Neural cell (in vitro differentiated cells): ENCODE results near the gene MAGI1. TPM values are rescaled to one million over a fixed set of nuclear protein-coding genes. Genes with fewer than 3 reads are reported as not detected.

Experiments used
- H2AFZ ChIP-seq: fragments of 200-600, 300-800 bp; sonication (generic), shearing (Covaris generic); 2 replicates; pipeline ENCODE4 v1.6.0; 2014; ENCODE audit warnings: low read depth, mild to moderate bottlenecking, antibody characterized with exemption, low read length, moderate library complexity
- H3F3A ChIP-seq: fragments of 200-600 bp; shearing (Covaris generic); 2 replicates; pipeline ENCODE4 v1.6.1; 2016; ENCODE audit warnings: mild to moderate bottlenecking, moderate library complexity, mixed read lengths, antibody characterized with exemption, low read length; ENCODE audit not compliant: insufficient read depth, poor library complexity, severe bottlenecking
- H3K27ac ChIP-seq: fragments of 200-600, 300-800 bp; sonication (generic), shearing (Covaris generic); 2 replicates; pipeline ENCODE4 v1.5.1; 2014; ENCODE audit warnings: mild to moderate bottlenecking, low read length, moderate library complexity
- H3K27me3 ChIP-seq: fragments of 300-800, 200-600 bp; sonication (generic), shearing (Covaris generic); 2 replicates; pipeline ENCODE4 v1.6.0; 2014; ENCODE audit warnings: mild to moderate bottlenecking, low read depth, low read length, moderate library complexity; ENCODE audit not compliant: insufficient read depth
- H3K36me3 ChIP-seq: fragments of 300-800, 200-600 bp; sonication (generic), shearing (Covaris generic); 2 replicates; pipeline ENCODE4 v1.5.1; 2014; ENCODE audit warnings: mild to moderate bottlenecking, antibody characterized with exemption, low read length, moderate library complexity; ENCODE audit not compliant: insufficient read depth
- H3K4me2 ChIP-seq: fragments of 300-800, 200-600 bp; sonication (generic), shearing (Covaris generic); 2 replicates; pipeline ENCODE4 v1.6.0; 2014; ENCODE audit warnings: mild to moderate bottlenecking, low read length
- H3K4me3 ChIP-seq: fragments of 300-800, 200-600 bp; sonication (generic), shearing (Covaris generic); 2 replicates; pipeline ENCODE4 v1.5.1; 2014; ENCODE audit warnings: mild to moderate bottlenecking, low read length, moderate library complexity
- H3K79me2 ChIP-seq: fragments of 200-600 bp; shearing (Covaris generic); replicated peaks from 2 replicates; pipeline ENCODE4 v1.6.0; 2014; ENCODE audit warnings: mild to moderate bottlenecking, low read length, moderate library complexity; ENCODE audit not compliant: insufficient read depth
- H3K9ac ChIP-seq: fragments of 300-800, 200-600 bp; sonication (generic), shearing (Covaris generic); 2 replicates; pipeline ENCODE4 v1.6.1; 2016; ENCODE audit warnings: mild to moderate bottlenecking, low read length, mixed read lengths
- H3K9me2 ChIP-seq: fragments of 200-600 bp; shearing (Covaris generic); 2 replicates; pipeline ENCODE4 v1.6.1; 2016; ENCODE audit warnings: mild to moderate bottlenecking, low read length, mixed read lengths; ENCODE audit not compliant: insufficient read depth
- H3K9me3 ChIP-seq: fragments of 200-600, 300-800 bp; sonication (generic), shearing (Covaris generic); 2 replicates; pipeline ENCODE4 v1.6.1; 2016; ENCODE audit warnings: mild to moderate bottlenecking, mixed run types, low read length, moderate library complexity, mixed read lengths
- H4K20me1 ChIP-seq: fragments of 200-600 bp; shearing (Covaris generic); 2 replicates; pipeline ENCODE4 v1.6.1; 2016; ENCODE audit warnings: mild to moderate bottlenecking, mixed run types; ENCODE audit not compliant: insufficient read depth
- EP300 ChIP-seq: fragments of 450-650 bp; conservative IDR thresholded peaks from 2 replicates; pipeline ENCODE4 v1.6.1; 2014; ENCODE audit warnings: antibody characterized with exemption, mild to moderate bottlenecking, moderate library complexity; ENCODE audit not compliant: poor library complexity, severe bottlenecking
- EZH2 ChIP-seq: fragments of 200-600, 300-800 bp; shearing (Covaris generic), sonication (generic); IDR thresholded peaks from 2 replicates; pipeline ENCODE4 v1.6.1; 2014; ENCODE audit warnings: antibody characterized with exemption, low read length, borderline replicate concordance, mild to moderate bottlenecking; ENCODE audit not compliant: insufficient read depth, poor library complexity, severe bottlenecking
- MXI1 ChIP-seq: fragments of 450-650 bp; conservative IDR thresholded peaks from 2 replicates; pipeline ENCODE4 v1.6.1; 2014; ENCODE audit warnings: antibody characterized with exemption, mild to moderate bottlenecking; ENCODE audit not compliant: poor library complexity, severe bottlenecking
- POLR2AphosphoS5 ChIP-seq: IDR thresholded peaks from 2 replicates; pipeline ENCODE4 v1.6.1; 2012
- RAD21 ChIP-seq: fragments of 450-650 bp; conservative IDR thresholded peaks from 2 replicates; pipeline ENCODE4 v1.6.1; 2014; ENCODE audit warnings: antibody characterized with exemption, mild to moderate bottlenecking, moderate library complexity
- SMC3 ChIP-seq: fragments of 450-650 bp; conservative IDR thresholded peaks from 2 replicates; pipeline ENCODE4 v1.6.1; 2014; ENCODE audit warnings: antibody characterized with exemption, mild to moderate bottlenecking, moderate library complexity; ENCODE audit not compliant: poor library complexity
- TAF1 ChIP-seq: IDR thresholded peaks from 2 replicates; pipeline ENCODE4 v1.6.1; 2012; ENCODE audit warnings: low read depth
- polyA plus RNA-seq: library from polyadenylated mRNA; depleted of rRNA; stranded (reverse); fragments of >200 nt; gene quantifications from 2 replicates; pipeline ENCODE4 v1.2.3, GENCODE V29; 2014
- TF ChIP-seq, protein P1 (sequence below): fragments of 450-650 bp; IDR thresholded peaks from 2 replicates; pipeline ENCODE4 v1.5.1; 2014; ENCODE audit warnings: antibody characterized with exemption, mild to moderate bottlenecking, moderate library complexity; ENCODE audit not compliant: poor library complexity, severe bottlenecking
- TF ChIP-seq, protein P2 (sequence below): IDR thresholded peaks from 2 replicates; pipeline ENCODE4 v1.6.1; 2012; ENCODE audit warnings: borderline replicate concordance

MAGI1 gene
- polyA plus RNA-seq, 1 donor from 2014 or later: 44.7 TPM

DNA sequence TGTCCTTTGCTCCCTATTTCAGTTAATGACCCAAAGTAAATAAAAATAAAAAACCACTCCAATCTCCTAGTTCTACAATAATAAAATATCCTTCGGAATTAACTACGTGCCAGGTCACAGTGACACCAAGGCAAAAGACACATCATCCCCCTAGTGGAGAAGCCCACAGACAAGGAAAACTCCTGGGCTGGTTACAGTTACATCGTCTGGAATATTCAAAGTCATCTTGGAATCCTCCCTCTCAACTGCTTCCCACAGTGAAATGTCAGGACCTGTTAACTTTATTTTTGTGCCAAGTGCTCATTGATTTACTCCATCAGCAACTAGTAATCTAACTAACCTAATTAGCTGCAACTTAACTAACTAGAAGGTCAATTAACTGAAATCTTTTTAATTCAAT is 349.3 kb downstream of the MAGI1 start:
- no peaks in the 10 kb centered on the region for H3K27me3 ChIP-seq
- no peak overlapping the region for H3K4me2 ChIP-seq
- no peaks in the 10 kb centered on the region for H3K9me3 ChIP-seq
- H3K36me3 ChIP-seq: no peaks in the 10 kb centered on the region
- H3F3A ChIP-seq: no peaks in the 10 kb centered on the region
- no peak overlapping the region for H3K4me3 ChIP-seq
- H3K79me2 ChIP-seq: no peaks in the 10 kb centered on the region
- H3K27ac ChIP-seq: no peak overlapping the region
- no peak overlapping the region for H2AFZ ChIP-seq
- H3K9ac ChIP-seq: no peak overlapping the region
- TF ChIP-seq TAF1: no peak
- no peak for TF ChIP-seq RAD21
- TF ChIP-seq, protein P1, sequence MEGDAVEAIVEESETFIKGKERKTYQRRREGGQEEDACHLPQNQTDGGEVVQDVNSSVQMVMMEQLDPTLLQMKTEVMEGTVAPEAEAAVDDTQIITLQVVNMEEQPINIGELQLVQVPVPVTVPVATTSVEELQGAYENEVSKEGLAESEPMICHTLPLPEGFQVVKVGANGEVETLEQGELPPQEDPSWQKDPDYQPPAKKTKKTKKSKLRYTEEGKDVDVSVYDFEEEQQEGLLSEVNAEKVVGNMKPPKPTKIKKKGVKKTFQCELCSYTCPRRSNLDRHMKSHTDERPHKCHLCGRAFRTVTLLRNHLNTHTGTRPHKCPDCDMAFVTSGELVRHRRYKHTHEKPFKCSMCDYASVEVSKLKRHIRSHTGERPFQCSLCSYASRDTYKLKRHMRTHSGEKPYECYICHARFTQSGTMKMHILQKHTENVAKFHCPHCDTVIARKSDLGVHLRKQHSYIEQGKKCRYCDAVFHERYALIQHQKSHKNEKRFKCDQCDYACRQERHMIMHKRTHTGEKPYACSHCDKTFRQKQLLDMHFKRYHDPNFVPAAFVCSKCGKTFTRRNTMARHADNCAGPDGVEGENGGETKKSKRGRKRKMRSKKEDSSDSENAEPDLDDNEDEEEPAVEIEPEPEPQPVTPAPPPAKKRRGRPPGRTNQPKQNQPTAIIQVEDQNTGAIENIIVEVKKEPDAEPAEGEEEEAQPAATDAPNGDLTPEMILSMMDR: no peak
- TF ChIP-seq SMC3: no peak
- TF ChIP-seq MXI1: no peak
- TF ChIP-seq EZH2: no peak
- no peak for TF ChIP-seq POLR2AphosphoS5
- no peak for TF ChIP-seq EP300
- TF ChIP-seq, protein P2, sequence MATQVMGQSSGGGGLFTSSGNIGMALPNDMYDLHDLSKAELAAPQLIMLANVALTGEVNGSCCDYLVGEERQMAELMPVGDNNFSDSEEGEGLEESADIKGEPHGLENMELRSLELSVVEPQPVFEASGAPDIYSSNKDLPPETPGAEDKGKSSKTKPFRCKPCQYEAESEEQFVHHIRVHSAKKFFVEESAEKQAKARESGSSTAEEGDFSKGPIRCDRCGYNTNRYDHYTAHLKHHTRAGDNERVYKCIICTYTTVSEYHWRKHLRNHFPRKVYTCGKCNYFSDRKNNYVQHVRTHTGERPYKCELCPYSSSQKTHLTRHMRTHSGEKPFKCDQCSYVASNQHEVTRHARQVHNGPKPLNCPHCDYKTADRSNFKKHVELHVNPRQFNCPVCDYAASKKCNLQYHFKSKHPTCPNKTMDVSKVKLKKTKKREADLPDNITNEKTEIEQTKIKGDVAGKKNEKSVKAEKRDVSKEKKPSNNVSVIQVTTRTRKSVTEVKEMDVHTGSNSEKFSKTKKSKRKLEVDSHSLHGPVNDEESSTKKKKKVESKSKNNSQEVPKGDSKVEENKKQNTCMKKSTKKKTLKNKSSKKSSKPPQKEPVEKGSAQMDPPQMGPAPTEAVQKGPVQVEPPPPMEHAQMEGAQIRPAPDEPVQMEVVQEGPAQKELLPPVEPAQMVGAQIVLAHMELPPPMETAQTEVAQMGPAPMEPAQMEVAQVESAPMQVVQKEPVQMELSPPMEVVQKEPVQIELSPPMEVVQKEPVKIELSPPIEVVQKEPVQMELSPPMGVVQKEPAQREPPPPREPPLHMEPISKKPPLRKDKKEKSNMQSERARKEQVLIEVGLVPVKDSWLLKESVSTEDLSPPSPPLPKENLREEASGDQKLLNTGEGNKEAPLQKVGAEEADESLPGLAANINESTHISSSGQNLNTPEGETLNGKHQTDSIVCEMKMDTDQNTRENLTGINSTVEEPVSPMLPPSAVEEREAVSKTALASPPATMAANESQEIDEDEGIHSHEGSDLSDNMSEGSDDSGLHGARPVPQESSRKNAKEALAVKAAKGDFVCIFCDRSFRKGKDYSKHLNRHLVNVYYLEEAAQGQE: no peak
- H4K20me1 ChIP-seq: no peaks in the 10 kb centered on the region
- no peaks in the 10 kb centered on the region for H3K9me2 ChIP-seq

DNA sequence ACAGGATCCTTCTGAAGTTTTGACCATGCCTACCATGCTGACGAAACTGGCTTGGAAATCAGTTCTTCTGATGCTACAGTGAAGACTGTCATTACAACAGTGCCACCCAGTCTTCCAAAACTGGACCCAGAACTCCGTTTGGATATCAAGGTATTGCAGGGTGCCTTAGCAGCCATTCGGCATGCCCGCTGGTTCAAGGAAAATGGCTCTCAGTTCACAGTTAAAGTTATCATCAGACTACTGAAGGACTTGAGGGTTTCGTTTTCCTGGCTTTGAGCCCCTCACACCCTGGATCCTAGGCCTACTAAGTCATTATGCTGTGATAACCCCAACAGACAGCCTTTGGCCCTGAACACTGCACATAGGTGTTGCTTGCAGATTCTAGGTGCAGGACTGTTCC is 351.0 kb downstream of the MAGI1 start:
- no peaks in the 10 kb centered on the region for H3K36me3 ChIP-seq

More for the DNA sequence above, 351.0 kb downstream of the MAGI1 start:
- no peak overlapping the region for H2AFZ ChIP-seq
- no peaks in the 10 kb centered on the region for H3K9me2 ChIP-seq
- no peaks in the 10 kb centered on the region for H3F3A ChIP-seq
- no peak overlapping the region for H3K9ac ChIP-seq
- H3K9me3 ChIP-seq: no peaks in the 10 kb centered on the region
- no peak overlapping the region for H3K4me2 ChIP-seq
- TF ChIP-seq EP300 (no peak), MXI1 (no peak), SMC3 (no peak), RAD21 (no peak), TAF1 (no peak), EZH2 (no peak)
- TF ChIP-seq, protein P1: no peak
- no peak overlapping the region for H3K4me3 ChIP-seq
- H3K79me2 ChIP-seq: no peaks in the 10 kb centered on the region
- no peaks in the 10 kb centered on the region for H4K20me1 ChIP-seq
- no peak overlapping the region for H3K27ac ChIP-seq
- H3K27me3 ChIP-seq: no peaks in the 10 kb centered on the region
